HCT116 (cell line): ENCODE data around the gene IQCM.

Source experiments
- CBX3 ChIP-seq: IDR thresholded peaks from 2 replicates; pipeline ENCODE4 v1.6.1; 2012; ENCODE audit warnings: low read depth
- EZH2 ChIP-seq: fragments of 200-600 bp; sonication (generic); IDR thresholded peaks from 2 replicates; pipeline ENCODE4 v1.6.1; 2017; ENCODE audit warnings: antibody characterized with exemption, mixed run types
- POLR2A ChIP-seq: IDR thresholded peaks from 2 replicates; pipeline ENCODE4 v1.7.0; 2011; ENCODE audit warnings: borderline replicate concordance; ENCODE audit not compliant: insufficient read depth, insufficient read length; ENCODE audit errors: extremely low read depth
- POLR2AphosphoS5 ChIP-seq: IDR thresholded peaks from 2 replicates; pipeline ENCODE4 v1.6.1; 2011; ENCODE audit warnings: mild to moderate bottlenecking, low read depth, low read length, moderate library complexity
- RAD21 ChIP-seq: IDR thresholded peaks from 2 replicates; pipeline ENCODE4 v1.6.1; 2012; ENCODE audit warnings: low read depth, mild to moderate bottlenecking
- TF ChIP-seq, protein P1 (sequence below), 3 experiments: fragments of 200-600 bp in 1 of 3; sonication (generic) in 1 of 3; IDR thresholded peaks in 2 of 3; conservative IDR thresholded peaks in 1 of 3; 2 replicates each; pipeline ENCODE4 v1.5.1; 2012 to 2017; ENCODE audit warnings: low read depth in 2 of 3, low read length in 2 of 3, antibody characterized with exemption in 1 of 3, borderline replicate concordance in 1 of 3, control low read depth in 1 of 3, mild to moderate bottlenecking in 1 of 3, mixed read lengths in 1 of 3, mixed run types in 1 of 3, moderate library complexity in 1 of 3; ENCODE audit not compliant: insufficient read depth in 1 of 3
- TF ChIP-seq, protein P2 (sequence below): IDR thresholded peaks from 2 replicates; pipeline ENCODE4 v1.6.1; 2012

DNA sequence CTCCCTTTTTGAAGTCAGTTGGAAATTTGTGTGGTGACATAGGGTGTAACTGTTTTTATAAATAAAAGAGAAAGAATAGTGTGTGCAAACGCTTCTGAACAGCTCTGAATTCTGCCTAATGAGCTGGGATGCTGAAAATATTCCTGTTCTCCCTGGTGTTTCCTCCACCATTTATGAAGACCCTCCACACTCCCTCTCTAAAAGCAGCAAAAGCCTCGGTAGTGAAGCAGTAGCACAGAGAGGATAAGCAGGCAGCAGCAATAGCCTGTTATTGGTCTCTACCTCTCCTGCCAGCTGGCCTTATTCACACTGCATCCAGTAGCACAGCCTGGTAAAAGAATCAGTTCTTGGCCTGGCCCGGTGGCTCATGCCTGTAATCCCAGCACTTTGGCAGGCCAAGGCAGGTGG lies 406.1 kb downstream of the IQCM start:
- TF ChIP-seq RAD21 (0 out of 2 replicates have a peak, but pooled peaks have one; percentile 3), POLR2AphosphoS5 (no peak), EZH2 (no peak), POLR2A (no peak), CBX3 (no peak)
- TF ChIP-seq, protein P1, sequence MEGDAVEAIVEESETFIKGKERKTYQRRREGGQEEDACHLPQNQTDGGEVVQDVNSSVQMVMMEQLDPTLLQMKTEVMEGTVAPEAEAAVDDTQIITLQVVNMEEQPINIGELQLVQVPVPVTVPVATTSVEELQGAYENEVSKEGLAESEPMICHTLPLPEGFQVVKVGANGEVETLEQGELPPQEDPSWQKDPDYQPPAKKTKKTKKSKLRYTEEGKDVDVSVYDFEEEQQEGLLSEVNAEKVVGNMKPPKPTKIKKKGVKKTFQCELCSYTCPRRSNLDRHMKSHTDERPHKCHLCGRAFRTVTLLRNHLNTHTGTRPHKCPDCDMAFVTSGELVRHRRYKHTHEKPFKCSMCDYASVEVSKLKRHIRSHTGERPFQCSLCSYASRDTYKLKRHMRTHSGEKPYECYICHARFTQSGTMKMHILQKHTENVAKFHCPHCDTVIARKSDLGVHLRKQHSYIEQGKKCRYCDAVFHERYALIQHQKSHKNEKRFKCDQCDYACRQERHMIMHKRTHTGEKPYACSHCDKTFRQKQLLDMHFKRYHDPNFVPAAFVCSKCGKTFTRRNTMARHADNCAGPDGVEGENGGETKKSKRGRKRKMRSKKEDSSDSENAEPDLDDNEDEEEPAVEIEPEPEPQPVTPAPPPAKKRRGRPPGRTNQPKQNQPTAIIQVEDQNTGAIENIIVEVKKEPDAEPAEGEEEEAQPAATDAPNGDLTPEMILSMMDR (IDR thresholded peaks at IDR 0.05 in 2 of 3, conservative IDR thresholded peaks at IDR 0.05 in 1 of 3; ENCODE audit: borderline replicate concordance in 1 of 3, insufficient read depth in 1 of 3, low read depth in 2 of 3, low read length in 2 of 3) = no peak
- TF ChIP-seq, protein P2, sequence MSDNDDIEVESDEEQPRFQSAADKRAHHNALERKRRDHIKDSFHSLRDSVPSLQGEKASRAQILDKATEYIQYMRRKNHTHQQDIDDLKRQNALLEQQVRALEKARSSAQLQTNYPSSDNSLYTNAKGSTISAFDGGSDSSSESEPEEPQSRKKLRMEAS = no peak
